Measurements from ENCODE around the gene ZSWIM5.
"Not testable (repeated sequence)": the region's sequence is repeated elsewhere in the genome, so short reads cannot be mapped to it uniquely, and the experiment has no call there.

The ZSWIM5 gene

DNA sequence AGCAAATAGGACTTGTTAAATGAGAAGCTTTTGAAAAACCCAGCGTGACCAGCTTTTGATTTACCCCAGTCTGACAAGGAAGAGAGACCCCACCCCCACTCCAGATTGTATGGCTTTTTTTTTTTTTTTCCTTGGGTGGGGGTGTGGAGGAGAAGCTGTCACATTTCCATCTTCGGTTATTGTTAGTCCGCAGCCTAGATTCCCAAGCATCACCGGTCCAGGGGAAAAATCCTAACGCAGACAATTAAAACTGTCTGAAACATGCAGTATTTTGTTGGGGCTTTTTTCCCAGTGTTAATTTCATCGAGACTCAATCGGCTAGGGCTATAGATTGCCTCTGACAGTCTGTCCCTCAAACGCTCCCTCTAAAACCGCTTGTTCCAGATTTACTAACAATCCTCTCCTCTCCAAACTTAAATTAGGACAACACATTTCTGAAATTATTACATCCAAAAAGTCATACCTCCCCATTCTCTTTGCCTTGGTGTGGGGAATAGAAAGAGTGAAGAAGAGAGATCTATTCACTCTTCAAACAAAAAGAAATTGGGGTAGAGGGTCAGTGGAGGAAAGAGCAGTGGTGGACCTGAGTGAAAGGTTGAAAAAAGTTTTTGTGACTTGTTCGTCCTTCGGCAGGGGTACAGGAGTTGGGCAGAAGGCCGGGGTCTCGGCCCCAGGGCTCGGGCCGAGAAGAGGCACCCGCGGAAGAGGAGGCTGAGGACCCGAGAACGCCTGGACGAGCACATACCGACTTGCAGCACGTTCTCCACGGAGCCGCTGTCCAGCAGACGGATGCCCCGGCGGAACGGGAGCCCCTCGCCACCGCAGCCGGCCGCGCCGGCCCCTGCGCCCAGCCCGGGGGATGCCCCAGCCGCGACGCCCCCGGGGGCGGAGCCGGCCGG lies 1.1 kb downstream of the ZSWIM5 start:
- DNase-seq (ENCODE audit: low read depth, low spot score), result no peak

GRCh38 chr1:45200906-45201500 lies 5.4 kb downstream of the ZSWIM5 start:
- no peak for DNase-seq (ENCODE audit: low read depth, low spot score)

- no peak for DNase-seq (ENCODE audit: low read depth, low spot score)
Measured at GRCh38 chr1:45200435-45200834, 6.0 kb downstream of the ZSWIM5 start.

GRCh38 chr1:45198185-45198584 lies 8.2 kb downstream of the ZSWIM5 start:
- no peak for DNase-seq (ENCODE audit: low read depth, low spot score)

- no peak for DNase-seq (ENCODE audit: low read depth, low spot score)
Measured at GRCh38 chr1:45196863-45197262, 9.5 kb downstream of the ZSWIM5 start.

GRCh38 chr1:45191418-45191783 lies 15.0 kb downstream of the ZSWIM5 start:
- DNase-seq (ENCODE audit: low read depth, low spot score), result no peak

DNA sequence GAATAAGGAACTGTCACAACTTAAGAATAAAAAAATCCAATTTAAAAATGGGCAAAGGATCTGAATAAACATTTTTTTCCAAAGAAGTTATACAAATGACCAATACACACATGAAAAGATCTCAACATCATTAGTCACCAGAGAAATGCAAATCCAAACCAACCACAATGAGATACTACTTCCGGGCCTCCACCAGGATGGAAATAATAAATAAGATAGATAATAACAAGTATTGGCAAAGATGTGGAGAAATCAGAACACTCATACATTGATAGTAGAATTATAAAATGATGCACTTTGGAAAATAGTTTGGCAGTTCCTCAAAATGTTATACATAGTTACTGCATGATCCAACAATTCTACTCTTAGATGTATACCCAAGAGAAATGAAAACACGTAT lies 18.7 kb downstream of the ZSWIM5 start:
- no peak for DNase-seq (ENCODE audit: low read depth, low spot score)

GRCh38 chr1:45179918-45180519 lies 26.4 kb downstream of the ZSWIM5 start:
- DNase-seq (ENCODE audit: low read depth, low spot score), result not testable (repeated sequence)

- DNase-seq (ENCODE audit: low read depth, low spot score), result no peak
Measured at GRCh38 chr1:45177452-45177851, 29.0 kb downstream of the ZSWIM5 start.

GRCh38 chr1:45172764-45173163 lies 33.6 kb downstream of the ZSWIM5 start:
- no peak for DNase-seq (ENCODE audit: low read depth, low spot score)

GRCh38 chr1:45172005-45172404 lies 34.4 kb downstream of the ZSWIM5 start:
- no peak for DNase-seq (ENCODE audit: low read depth, low spot score)

DNA sequence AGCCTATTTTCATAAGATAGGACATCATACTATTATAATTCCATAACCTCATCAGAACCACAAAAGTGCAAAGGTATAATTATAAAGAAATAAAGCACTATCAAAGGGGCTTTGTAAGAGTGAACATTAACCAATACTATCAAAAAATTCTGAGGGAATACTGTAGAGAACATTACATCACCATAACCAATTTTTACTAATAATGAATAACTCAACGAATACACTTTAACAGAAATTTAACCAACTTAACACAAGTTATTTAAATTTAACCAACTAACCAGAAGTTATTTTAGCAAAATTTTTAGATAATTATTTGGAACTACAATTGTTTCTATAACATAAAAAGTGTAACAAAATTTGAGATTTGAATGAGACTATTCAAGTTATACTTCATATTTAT lies 34.8 kb downstream of the ZSWIM5 start:
- DNase-seq (ENCODE audit: low read depth, low spot score), result no peak

DNA sequence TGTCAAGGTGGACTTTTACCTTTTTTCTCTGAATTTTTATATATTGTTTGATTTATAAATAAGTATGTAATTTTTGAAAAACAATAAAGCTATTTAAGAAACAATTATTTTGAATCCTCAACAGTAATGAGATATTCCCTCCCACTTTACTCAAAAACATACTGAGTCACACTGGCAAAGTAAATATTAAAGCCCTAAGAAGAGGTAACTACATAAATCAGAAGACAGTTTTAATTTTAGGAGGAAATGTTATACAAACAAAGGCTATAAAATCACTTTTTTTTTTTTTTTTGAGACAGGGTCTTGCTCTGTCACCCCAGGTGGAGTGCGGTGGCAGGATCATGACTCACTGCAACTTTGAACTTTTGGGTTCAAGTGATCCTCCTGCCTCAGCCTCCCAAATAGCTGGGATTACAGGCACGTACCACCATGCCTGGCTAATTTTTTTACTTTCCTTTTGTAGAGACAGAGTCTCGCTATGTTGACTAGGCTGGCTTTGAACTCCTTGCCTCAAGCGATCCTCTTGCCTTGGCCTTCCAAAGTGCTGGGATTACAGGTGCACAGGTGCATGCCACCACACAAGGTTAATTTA lies 36.2 kb downstream of the ZSWIM5 start:
- DNase-seq (ENCODE audit: low read depth, low spot score), result no peak

- DNase-seq (ENCODE audit: low read depth, low spot score), result not testable (repeated sequence)
Measured at GRCh38 chr1:45167947-45168346, 38.5 kb downstream of the ZSWIM5 start.

- DNase-seq (ENCODE audit: low read depth, low spot score), result not testable (repeated sequence)
Measured at GRCh38 chr1:45164307-45164706, 42.1 kb downstream of the ZSWIM5 start.

DNA sequence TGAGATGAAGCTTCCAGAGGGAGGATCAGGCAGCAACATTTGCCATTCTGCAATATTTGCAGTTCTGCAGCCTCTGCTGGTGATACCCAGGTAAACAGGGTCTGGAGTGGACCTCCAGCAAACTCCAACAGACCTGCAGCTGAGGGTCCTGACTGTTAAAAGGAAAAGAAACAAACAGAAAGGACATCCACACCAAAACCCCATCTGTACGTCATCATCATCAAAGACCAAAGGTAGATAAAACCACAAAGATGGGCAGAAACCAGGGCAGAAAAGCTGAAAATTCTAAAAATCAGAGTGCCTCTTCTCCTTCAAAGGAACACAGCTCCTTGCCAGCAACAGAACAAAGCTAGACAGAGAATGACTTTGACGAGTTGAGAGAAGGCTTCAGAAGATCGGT lies 43.3 kb downstream of the ZSWIM5 start:
- DNase-seq (ENCODE audit: low read depth, low spot score), result not testable (repeated sequence)

GRCh38 chr1:45162041-45163035 lies 44.1 kb downstream of the ZSWIM5 start:
- not testable (repeated sequence) for DNase-seq (ENCODE audit: low read depth, low spot score)

- no peak for DNase-seq (ENCODE audit: low read depth, low spot score)
Measured at GRCh38 chr1:45155957-45156356, 50.4 kb downstream of the ZSWIM5 start.

DNA sequence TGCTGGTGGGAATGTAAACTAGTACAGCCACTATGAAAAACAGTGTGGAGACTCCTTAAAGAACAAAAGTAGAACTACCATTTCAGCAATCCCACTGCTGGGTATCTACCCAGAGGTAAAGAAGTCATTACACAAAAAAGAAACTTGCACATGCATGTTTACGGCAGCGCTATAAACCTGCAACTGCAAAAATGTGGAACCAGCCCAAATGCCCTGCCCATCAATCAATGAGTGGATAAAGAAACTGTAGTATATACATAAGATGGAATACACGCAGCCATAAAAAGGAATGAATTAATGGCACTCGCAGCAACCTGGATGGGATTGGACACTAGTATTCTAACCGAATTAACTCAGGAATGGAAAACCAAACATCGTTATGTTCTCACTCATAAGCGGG lies 51.0 kb downstream of the ZSWIM5 start:
- no peak for DNase-seq (ENCODE audit: low read depth, low spot score)

DNA sequence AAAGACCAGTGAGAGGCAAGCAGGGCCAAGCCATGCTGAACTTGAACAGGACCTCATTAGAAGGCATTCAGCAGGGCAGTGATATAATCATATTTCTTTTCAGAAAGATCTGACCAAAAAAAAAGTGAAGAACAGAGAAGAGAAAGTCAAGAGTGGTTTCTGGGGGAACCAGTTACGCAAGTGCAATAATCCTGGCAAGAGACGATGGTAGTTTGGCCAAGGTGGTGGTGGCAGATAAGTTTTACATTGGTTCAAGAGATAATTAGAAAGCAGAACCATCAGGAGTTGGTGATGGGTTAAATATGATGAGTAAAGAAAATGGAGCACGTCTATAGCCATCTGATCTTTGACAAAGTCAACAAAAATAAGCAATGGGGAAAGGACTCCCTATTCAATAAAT lies 54.3 kb downstream of the ZSWIM5 start:
- DNase-seq (ENCODE audit: low read depth, low spot score), result no peak

GRCh38 chr1:45148209-45148825 lies 58.1 kb downstream of the ZSWIM5 start:
- no peak for DNase-seq (ENCODE audit: low read depth, low spot score)

Data from iPS DF 19.7 (cell line).